ENCODE results near the gene PDZRN3.

DNA sequence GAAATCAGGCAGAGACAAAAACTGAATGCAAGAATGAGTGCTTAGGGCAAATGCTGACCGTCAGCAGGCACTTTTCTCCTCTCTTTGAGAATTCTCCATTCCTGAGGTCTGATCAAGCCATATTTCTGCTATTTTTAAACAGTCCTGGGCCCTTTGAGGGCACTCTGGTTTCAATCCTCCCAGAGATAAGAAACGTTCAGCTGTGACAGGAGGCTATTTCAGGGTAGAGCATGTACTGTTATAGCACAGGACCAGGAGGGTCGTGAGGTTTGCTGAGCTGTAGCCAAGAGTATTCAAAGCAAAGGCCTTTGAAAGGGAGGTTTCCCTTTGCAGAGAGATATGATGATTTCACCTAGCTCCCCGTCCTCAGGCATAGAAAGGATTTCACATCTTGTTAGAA, 39.6 kb upstream of the PDZRN3 start:
- TF ChIP-seq CTCF (IDR thresholded peaks at IDR 0.05; ENCODE audit: poor library complexity), result no peak
- no peak for TF ChIP-seq EZH2phosphoT487 (IDR thresholded peaks at IDR 0.05; ENCODE audit: low read depth, severe bottlenecking, unreplicated experiment)
